DND-41 (cell line): Measurements from ENCODE around the gene FMN1.

Experiments
- ATAC-seq: fragments of 200-7000 bp; cut with Tn5 transposase; 3 replicates; pipeline ENCODE4 v1.9.1; 2021; ENCODE audit warnings: low read depth; ENCODE audit not compliant: insufficient read depth
- DNase-seq: peaks from one replicate; pipeline ENCODE4 v3.0.0-alpha.2; 2020
- H2AFZ ChIP-seq: 2 replicates; pipeline ENCODE4 v1.6.0; 2012; ENCODE audit warnings: low read depth, low read length
- H3K27ac ChIP-seq: 2 replicates; pipeline ENCODE4 v1.5.1; 2012; ENCODE audit warnings: low read length, inconsistent platforms
- H3K27me3 ChIP-seq: fragments of 200-600 bp; sonication (generic); 2 replicates; pipeline ENCODE4 v1.6.0; 2012; ENCODE audit warnings: low read length, mild to moderate bottlenecking, inconsistent platforms; ENCODE audit not compliant: insufficient read depth, poor library complexity
- H3K36me3 ChIP-seq: 2 replicates; pipeline ENCODE4 v1.5.1; 2012; ENCODE audit warnings: low read length, inconsistent platforms; ENCODE audit not compliant: insufficient read depth
- H3K4me1 ChIP-seq: 2 replicates; pipeline ENCODE4 v1.5.1; 2012; ENCODE audit warnings: mild to moderate bottlenecking, low read length; ENCODE audit not compliant: insufficient read depth
- H3K4me2 ChIP-seq: 2 replicates; pipeline ENCODE4 v1.6.0; 2012; ENCODE audit warnings: mild to moderate bottlenecking, moderate library complexity, low read length, inconsistent platforms; ENCODE audit not compliant: insufficient read depth
- H3K4me3 ChIP-seq, 2 experiments: fragments of 200-600 bp in 1 of 2; shearing (Covaris generic) in 1 of 2; 2 replicates each; pipeline ENCODE4 v1.5.1; 2012 to 2016; ENCODE audit warnings: inconsistent platforms in 2 of 2, low read length in 2 of 2, mild to moderate bottlenecking in 2 of 2, low read depth in 1 of 2, moderate library complexity in 1 of 2
- H3K79me2 ChIP-seq: 2 replicates; pipeline ENCODE4 v1.6.0; 2012; ENCODE audit warnings: low read length, inconsistent platforms; ENCODE audit not compliant: insufficient read depth
- H3K9ac ChIP-seq: 2 replicates; pipeline ENCODE4 v1.6.0; 2012; ENCODE audit warnings: low read depth, mild to moderate bottlenecking, inconsistent platforms, low read length, moderate library complexity
- H3K9me3 ChIP-seq: 2 replicates; pipeline ENCODE4 v1.5.1; 2012; ENCODE audit warnings: low read length, moderate library complexity, mild to moderate bottlenecking, inconsistent platforms; ENCODE audit not compliant: insufficient read depth, severe bottlenecking
- H4K20me1 ChIP-seq: 2 replicates; pipeline ENCODE4 v1.6.0; 2012; ENCODE audit warnings: low read length; ENCODE audit not compliant: insufficient read depth
- EZH2 ChIP-seq: IDR thresholded peaks from 3 replicates; pipeline ENCODE4 v1.6.1; 2012; ENCODE audit warnings: borderline replicate concordance, low read depth, mild to moderate bottlenecking, moderate library complexity, low read length, inconsistent platforms; ENCODE audit not compliant: severe bottlenecking
- TF ChIP-seq, protein P1 (sequence below): IDR thresholded peaks from 2 replicates; pipeline ENCODE4 v1.5.1; 2012; ENCODE audit warnings: borderline replicate concordance, low read length, moderate library complexity, mild to moderate bottlenecking; ENCODE audit not compliant: poor library complexity, severe bottlenecking; ENCODE audit errors: extremely low read depth

The FMN1 gene

DNA sequence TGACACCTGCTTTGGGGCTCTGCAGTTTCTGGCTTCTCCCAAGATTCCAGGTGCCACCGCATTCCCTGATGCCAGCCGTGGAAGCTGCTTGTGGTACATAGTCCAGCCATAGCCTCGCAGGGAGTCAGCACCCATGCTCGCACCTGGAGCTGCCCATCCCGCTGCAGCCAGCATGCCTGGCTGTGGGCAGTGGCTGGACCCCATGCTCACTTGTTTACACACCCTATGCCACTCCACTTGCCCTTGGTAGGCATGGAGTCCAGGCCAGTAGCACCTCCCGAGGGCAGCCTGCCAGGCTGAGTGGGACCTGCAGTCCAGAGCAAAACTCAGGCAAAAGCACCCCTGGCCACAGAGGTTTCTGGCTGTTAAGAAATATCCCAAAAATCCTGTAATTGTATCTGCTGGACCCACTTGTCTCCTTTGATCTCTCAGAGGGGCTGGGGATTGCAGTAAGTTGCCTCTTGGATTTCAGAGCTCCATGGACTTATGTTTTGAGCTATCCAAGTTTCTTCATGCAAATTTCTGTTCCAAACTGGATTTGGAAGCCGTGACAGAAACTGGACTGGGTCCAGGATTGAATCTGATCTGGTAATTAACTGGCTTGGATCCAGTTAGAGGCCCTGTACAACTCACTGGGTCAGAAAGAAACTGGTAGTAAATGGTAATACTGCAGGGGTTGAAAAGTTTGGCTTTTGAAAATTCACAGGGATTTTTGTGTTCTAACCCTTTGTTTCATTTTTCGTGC lies 149.3 kb downstream of the FMN1 start:
- H3K27me3 ChIP-seq: no peaks in the 10 kb centered on the region
- ATAC-seq (no peak), DNase-seq (no peak)
- no peak overlapping the region for H3K27ac ChIP-seq
- H3K4me2 ChIP-seq: no peak overlapping the region
- no peak overlapping the region for H2AFZ ChIP-seq
- TF ChIP-seq, protein P1, sequence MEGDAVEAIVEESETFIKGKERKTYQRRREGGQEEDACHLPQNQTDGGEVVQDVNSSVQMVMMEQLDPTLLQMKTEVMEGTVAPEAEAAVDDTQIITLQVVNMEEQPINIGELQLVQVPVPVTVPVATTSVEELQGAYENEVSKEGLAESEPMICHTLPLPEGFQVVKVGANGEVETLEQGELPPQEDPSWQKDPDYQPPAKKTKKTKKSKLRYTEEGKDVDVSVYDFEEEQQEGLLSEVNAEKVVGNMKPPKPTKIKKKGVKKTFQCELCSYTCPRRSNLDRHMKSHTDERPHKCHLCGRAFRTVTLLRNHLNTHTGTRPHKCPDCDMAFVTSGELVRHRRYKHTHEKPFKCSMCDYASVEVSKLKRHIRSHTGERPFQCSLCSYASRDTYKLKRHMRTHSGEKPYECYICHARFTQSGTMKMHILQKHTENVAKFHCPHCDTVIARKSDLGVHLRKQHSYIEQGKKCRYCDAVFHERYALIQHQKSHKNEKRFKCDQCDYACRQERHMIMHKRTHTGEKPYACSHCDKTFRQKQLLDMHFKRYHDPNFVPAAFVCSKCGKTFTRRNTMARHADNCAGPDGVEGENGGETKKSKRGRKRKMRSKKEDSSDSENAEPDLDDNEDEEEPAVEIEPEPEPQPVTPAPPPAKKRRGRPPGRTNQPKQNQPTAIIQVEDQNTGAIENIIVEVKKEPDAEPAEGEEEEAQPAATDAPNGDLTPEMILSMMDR: no peak
- TF ChIP-seq EZH2: no peak
- H3K9ac ChIP-seq: no peak overlapping the region
- H4K20me1 ChIP-seq: no peaks in the 10 kb centered on the region
- peaks cover 16% of the 10 kb centered on the region for H3K9me3 ChIP-seq
- H3K79me2 ChIP-seq: no peaks in the 10 kb centered on the region
- H3K36me3 ChIP-seq: no peaks in the 10 kb centered on the region
- H3K4me3 ChIP-seq: no peak overlapping the region
- no peaks in the 10 kb centered on the region for H3K4me1 ChIP-seq

- Histone ChIP-seq H3K4me3 (no peak overlapping the region), H3K9me3 (peaks cover 16% of the 10 kb centered on the region), H3K9ac (no peak overlapping the region), H3K4me2 (no peak overlapping the region), H3K79me2 (no peaks in the 10 kb centered on the region), H3K36me3 (no peaks in the 10 kb centered on the region), H2AFZ (no peak overlapping the region), H4K20me1 (no peaks in the 10 kb centered on the region), H3K4me1 (no peaks in the 10 kb centered on the region), H3K27me3 (no peaks in the 10 kb centered on the region), H3K27ac (no peak overlapping the region)
- DNase-seq (no peak), ATAC-seq (no peak)
- TF ChIP-seq, protein P1: no peak
- no peak for TF ChIP-seq EZH2
These were observed 149.9 kb downstream of the FMN1 start for GRCh38 chr15:33044598-33044997.

- Histone ChIP-seq H3K9me3 (peaks cover 8% of the 10 kb centered on the region), H3K4me3 (no peak overlapping the region), H2AFZ (no peak overlapping the region), H3K36me3 (no peaks in the 10 kb centered on the region), H3K4me1 (no peaks in the 10 kb centered on the region), H3K9ac (no peak overlapping the region), H3K79me2 (no peaks in the 10 kb centered on the region), H3K4me2 (no peak overlapping the region), H4K20me1 (no peaks in the 10 kb centered on the region), H3K27me3 (no peaks in the 10 kb centered on the region), H3K27ac (no peak overlapping the region)
- TF ChIP-seq, protein P1: no peak
- no peak for TF ChIP-seq EZH2
- no peak for DNase-seq
- ATAC-seq: no peak
These were observed 150.9 kb downstream of the FMN1 start for GRCh38 chr15:33043636-33044035.
